ENCODE results near the gene ACHE.
A peak's percentile ranks its signal among the peaks of the same experiment; 100 is the strongest.

Gene ACHE

GRCh38 chr7:100902638-100903037, 7.0 kb upstream of the ACHE start:
- DNase-seq (ENCODE audit: low spot score): no peak
- in situ Hi-C loops (cut with MboI; ENCODE audit: low pct_unique_long_range_greater_than_20kb, low sequenced_read_pairs, unreplicated experiment): no loop called here
- no peak for TF ChIP-seq CTCF (IDR thresholded peaks at IDR 0.05; ENCODE audit: extremely low read depth, insufficient read depth, missing control alignments)

DNA sequence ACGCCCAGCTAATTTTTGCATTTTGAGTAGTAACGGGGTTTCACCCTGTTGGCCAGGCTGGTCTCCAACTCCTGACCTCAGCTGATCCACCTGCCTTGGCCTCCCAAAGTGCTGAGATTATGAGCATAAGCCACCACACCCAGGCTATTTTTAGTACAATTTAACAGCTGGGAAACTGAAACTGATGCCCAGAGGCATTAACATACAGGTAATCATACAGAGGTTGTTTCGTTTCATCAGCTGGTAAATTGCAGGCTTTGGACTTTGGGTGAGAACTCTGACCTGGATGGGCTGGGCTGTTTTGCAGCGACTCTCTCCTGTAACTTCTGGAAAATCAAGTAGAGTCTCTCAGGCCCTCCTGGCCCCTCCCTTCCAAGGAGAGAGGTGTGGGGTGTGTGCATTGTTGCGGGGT, 6.2 kb upstream of the ACHE start:
- no peak for TF ChIP-seq CTCF (IDR thresholded peaks at IDR 0.05; ENCODE audit: extremely low read depth, insufficient read depth, missing control alignments)
- in situ Hi-C loops (cut with MboI; ENCODE audit: low pct_unique_long_range_greater_than_20kb, low sequenced_read_pairs, unreplicated experiment): no loop called here
- no peak for DNase-seq (ENCODE audit: low spot score)

DNA sequence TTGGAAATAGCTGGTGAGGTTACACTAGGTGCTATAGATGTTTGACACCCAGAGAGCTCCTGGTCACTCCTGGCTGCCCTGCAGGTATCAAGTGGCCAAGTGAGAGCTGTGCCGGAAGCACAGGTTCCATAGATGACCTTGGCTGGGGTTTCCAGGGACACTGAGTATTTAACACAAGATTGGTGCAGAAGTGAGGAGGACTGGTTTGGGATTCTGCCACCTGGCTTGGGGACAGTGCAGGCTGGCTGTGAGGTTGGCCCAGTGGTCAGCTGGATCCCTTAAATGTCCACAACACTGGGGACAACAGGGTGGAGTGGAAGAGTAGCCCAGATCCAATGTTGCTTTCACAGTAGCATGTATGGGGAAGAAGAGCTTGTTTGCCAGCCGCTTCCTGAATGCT, 5.3 kb upstream of the ACHE start:
- in situ Hi-C loops (cut with MboI; ENCODE audit: low pct_unique_long_range_greater_than_20kb, low sequenced_read_pairs, unreplicated experiment): no loop called here
- TF ChIP-seq CTCF (IDR thresholded peaks at IDR 0.05; ENCODE audit: extremely low read depth, insufficient read depth, missing control alignments): no peak
- DNase-seq (ENCODE audit: low spot score): no peak

- no peak for TF ChIP-seq CTCF (IDR thresholded peaks at IDR 0.05; ENCODE audit: extremely low read depth, insufficient read depth, missing control alignments)
- in situ Hi-C loops (cut with MboI; ENCODE audit: low pct_unique_long_range_greater_than_20kb, low sequenced_read_pairs, unreplicated experiment): loop anchor here (10.0 kb wide), 1 partner anchor 185 kb away; the partner anchor contains the start of gene TRIM56
- no peak for DNase-seq (ENCODE audit: low spot score)
Measured at GRCh38 chr7:100899432-100899831, 3.7 kb upstream of the ACHE start.

- in situ Hi-C loops (cut with MboI; ENCODE audit: low pct_unique_long_range_greater_than_20kb, low sequenced_read_pairs, unreplicated experiment): loop anchor here (10.0 kb wide), 1 partner anchor 187 kb away; the partner anchor contains the start of gene TRIM56
- TF ChIP-seq CTCF (IDR thresholded peaks at IDR 0.05; ENCODE audit: extremely low read depth, insufficient read depth, missing control alignments): no peak
Measured at GRCh38 chr7:100897772-100898454, 2.2 kb upstream of the ACHE start.

DNA sequence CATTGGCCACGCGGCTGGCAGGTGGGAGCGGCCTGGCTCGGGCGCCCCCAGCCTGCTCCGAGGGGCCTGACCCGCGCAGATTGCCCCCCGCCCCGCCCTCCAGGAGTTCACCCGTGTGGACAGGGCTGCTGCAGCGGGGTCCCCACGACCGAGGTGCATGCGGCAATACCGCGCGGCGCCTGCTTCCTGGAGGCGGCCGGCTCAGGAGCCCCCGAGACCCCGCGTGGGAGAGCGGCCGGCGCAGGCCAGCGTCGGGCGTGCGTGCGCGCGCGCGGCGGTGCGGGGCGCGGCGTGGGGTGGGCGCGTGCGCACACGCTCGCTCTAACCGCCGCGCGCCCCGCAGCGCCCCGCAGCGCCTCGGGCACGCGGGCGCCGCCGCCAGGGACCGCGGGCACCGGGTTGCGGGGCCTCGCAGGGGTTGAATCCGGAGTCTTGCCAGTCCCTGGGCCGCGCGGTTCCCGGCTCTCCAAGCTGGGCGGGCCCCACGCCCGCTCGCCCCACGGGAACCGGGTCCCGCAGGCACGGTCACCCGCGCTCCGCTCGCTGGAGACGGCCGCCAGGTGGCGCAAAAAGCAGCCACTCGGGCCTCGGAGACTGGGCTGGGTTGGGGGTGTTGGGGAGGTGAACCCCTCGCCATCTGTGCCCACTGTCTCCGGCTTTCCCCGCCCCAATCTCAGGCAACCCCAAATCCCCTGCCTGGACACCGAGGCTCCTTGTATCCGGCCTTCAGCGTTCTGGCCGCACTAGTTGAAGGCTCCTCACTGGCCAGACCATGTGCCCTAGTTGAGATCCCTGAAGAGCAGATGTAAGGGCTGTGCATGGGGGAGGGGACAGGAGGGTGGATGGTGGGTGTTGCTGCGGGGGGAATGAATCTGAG, 1.3 kb upstream of the ACHE start:
- peak; percentile 73 for DNase-seq (ENCODE audit: low spot score)

More at GRCh38 chr7:100897772-100898454, 2.2 kb upstream of the ACHE start:
- no peak for DNase-seq (ENCODE audit: low spot score)

More for the DNA sequence above, 1.3 kb upstream of the ACHE start:
- in situ Hi-C loops (cut with MboI; ENCODE audit: low pct_unique_long_range_greater_than_20kb, low sequenced_read_pairs, unreplicated experiment): loop anchor here (10.0 kb wide), 1 partner anchor 188 kb away; the partner anchor contains the start of gene TRIM56
- TF ChIP-seq CTCF (IDR thresholded peaks at IDR 0.05; ENCODE audit: extremely low read depth, insufficient read depth, missing control alignments): peak; percentile 90
